ENCODE data around the gene GRIK4.

DNA sequence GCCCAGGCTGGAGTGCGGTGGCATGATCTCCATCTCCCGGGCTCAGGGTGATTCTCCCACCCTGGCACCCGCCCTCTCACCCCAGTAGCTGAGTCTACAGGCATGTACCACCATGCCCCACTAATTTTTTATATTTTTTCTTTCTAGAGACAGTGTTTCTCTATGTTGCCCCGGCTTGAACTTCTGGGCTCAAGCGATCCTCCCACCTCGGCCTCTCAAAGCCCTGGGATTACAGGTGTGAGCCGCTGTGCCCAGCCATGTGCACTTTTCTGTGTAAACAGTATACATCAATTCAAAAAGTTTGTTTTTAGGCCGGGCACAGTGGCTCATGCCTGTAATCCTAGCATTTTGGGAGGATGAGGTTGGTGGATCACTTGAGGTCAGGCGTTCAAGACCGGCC lies 14.7 kb downstream of the GRIK4 start:
- TF ChIP-seq, protein P1, sequence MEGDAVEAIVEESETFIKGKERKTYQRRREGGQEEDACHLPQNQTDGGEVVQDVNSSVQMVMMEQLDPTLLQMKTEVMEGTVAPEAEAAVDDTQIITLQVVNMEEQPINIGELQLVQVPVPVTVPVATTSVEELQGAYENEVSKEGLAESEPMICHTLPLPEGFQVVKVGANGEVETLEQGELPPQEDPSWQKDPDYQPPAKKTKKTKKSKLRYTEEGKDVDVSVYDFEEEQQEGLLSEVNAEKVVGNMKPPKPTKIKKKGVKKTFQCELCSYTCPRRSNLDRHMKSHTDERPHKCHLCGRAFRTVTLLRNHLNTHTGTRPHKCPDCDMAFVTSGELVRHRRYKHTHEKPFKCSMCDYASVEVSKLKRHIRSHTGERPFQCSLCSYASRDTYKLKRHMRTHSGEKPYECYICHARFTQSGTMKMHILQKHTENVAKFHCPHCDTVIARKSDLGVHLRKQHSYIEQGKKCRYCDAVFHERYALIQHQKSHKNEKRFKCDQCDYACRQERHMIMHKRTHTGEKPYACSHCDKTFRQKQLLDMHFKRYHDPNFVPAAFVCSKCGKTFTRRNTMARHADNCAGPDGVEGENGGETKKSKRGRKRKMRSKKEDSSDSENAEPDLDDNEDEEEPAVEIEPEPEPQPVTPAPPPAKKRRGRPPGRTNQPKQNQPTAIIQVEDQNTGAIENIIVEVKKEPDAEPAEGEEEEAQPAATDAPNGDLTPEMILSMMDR (IDR thresholded peaks at IDR 0.05; ENCODE audit: low read depth, low read length, missing input control), result no peak
- no peak for TF ChIP-seq RAD21 (IDR thresholded peaks at IDR 0.05)
- no peak for TF ChIP-seq HNF4A (conservative IDR thresholded peaks at IDR 0.05)
- TF ChIP-seq YY1 (IDR thresholded peaks at IDR 0.05), result no peak
- TF ChIP-seq, protein P2, sequence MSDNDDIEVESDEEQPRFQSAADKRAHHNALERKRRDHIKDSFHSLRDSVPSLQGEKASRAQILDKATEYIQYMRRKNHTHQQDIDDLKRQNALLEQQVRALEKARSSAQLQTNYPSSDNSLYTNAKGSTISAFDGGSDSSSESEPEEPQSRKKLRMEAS (IDR thresholded peaks at IDR 0.05), result no peak
- TF ChIP-seq, protein P3, sequence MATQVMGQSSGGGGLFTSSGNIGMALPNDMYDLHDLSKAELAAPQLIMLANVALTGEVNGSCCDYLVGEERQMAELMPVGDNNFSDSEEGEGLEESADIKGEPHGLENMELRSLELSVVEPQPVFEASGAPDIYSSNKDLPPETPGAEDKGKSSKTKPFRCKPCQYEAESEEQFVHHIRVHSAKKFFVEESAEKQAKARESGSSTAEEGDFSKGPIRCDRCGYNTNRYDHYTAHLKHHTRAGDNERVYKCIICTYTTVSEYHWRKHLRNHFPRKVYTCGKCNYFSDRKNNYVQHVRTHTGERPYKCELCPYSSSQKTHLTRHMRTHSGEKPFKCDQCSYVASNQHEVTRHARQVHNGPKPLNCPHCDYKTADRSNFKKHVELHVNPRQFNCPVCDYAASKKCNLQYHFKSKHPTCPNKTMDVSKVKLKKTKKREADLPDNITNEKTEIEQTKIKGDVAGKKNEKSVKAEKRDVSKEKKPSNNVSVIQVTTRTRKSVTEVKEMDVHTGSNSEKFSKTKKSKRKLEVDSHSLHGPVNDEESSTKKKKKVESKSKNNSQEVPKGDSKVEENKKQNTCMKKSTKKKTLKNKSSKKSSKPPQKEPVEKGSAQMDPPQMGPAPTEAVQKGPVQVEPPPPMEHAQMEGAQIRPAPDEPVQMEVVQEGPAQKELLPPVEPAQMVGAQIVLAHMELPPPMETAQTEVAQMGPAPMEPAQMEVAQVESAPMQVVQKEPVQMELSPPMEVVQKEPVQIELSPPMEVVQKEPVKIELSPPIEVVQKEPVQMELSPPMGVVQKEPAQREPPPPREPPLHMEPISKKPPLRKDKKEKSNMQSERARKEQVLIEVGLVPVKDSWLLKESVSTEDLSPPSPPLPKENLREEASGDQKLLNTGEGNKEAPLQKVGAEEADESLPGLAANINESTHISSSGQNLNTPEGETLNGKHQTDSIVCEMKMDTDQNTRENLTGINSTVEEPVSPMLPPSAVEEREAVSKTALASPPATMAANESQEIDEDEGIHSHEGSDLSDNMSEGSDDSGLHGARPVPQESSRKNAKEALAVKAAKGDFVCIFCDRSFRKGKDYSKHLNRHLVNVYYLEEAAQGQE (IDR thresholded peaks at IDR 0.05), result no peak
- TF ChIP-seq, protein P4, sequence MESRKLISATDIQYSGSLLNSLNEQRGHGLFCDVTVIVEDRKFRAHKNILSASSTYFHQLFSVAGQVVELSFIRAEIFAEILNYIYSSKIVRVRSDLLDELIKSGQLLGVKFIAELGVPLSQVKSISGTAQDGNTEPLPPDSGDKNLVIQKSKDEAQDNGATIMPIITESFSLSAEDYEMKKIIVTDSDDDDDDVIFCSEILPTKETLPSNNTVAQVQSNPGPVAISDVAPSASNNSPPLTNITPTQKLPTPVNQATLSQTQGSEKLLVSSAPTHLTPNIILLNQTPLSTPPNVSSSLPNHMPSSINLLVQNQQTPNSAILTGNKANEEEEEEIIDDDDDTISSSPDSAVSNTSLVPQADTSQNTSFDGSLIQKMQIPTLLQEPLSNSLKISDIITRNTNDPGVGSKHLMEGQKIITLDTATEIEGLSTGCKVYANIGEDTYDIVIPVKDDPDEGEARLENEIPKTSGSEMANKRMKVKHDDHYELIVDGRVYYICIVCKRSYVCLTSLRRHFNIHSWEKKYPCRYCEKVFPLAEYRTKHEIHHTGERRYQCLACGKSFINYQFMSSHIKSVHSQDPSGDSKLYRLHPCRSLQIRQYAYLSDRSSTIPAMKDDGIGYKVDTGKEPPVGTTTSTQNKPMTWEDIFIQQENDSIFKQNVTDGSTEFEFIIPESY (IDR thresholded peaks at IDR 0.05), result no peak
- no peak for TF ChIP-seq RXRA (IDR thresholded peaks at IDR 0.05)
- no peak for TF ChIP-seq SP1 (IDR thresholded peaks at IDR 0.05)
- TF ChIP-seq TAF1 (conservative IDR thresholded peaks at IDR 0.05), result no peak
- TF ChIP-seq JUND (IDR thresholded peaks at IDR 0.05), result no peak
- no peak for TF ChIP-seq NR2F2 (IDR thresholded peaks at IDR 0.05)

All from liver (tissue), 3 donors.